GM23338 (cell line): ENCODE measurements around the gene KCTD4. TPM values are rescaled to one million over a fixed set of nuclear protein-coding genes. Genes with fewer than 3 reads are reported as not detected.
A peak's percentile ranks its signal among the peaks of the same experiment; 100 is the strongest.

Source experiments
- ATAC-seq: fragments of 200-7000 bp; cut with Tn5 transposase; 3 replicates; pipeline ENCODE4 v1.9.1; 2020
- DNase-seq: peaks from one replicate; pipeline ENCODE4 v3.0.0-alpha.2; 2015; ENCODE audit warnings: low spot score
- H2AFZ ChIP-seq: fragments of 200-600 bp; sonication (generic); 2 replicates; pipeline ENCODE4 v1.8.0; 2016; ENCODE audit warnings: antibody characterized with exemption, mild to moderate bottlenecking, moderate library complexity
- H3F3A ChIP-seq: fragments of 200-600 bp; sonication (generic); replicated peaks from 2 replicates; pipeline ENCODE4 v1.8.0; 2017; ENCODE audit warnings: antibody characterized with exemption, mixed run types, low read depth
- H3K27ac ChIP-seq: fragments of 200-600 bp; sonication (generic); 2 replicates; pipeline ENCODE4 v1.6.1; 2016; ENCODE audit warnings: low read depth
- H3K27me3 ChIP-seq: fragments of 200-600 bp; sonication (generic); 2 replicates; pipeline ENCODE4 v1.8.0; 2016; ENCODE audit warnings: mild to moderate bottlenecking, mixed run types, moderate library complexity; ENCODE audit not compliant: insufficient read depth
- H3K36me3 ChIP-seq: fragments of 200-600 bp; sonication (generic); 2 replicates; pipeline ENCODE4 v1.8.0; 2016; ENCODE audit warnings: mild to moderate bottlenecking; ENCODE audit not compliant: insufficient read depth
- H3K4me1 ChIP-seq: fragments of 200-600 bp; sonication (generic); 2 replicates; pipeline ENCODE4 v1.8.0; 2016; ENCODE audit warnings: mild to moderate bottlenecking, moderate library complexity; ENCODE audit not compliant: insufficient read depth
- H3K4me2 ChIP-seq: fragments of 200-600 bp; sonication (generic); 2 replicates; pipeline ENCODE4 v1.7.1; 2017; ENCODE audit warnings: mixed run types
- H3K4me3 ChIP-seq: fragments of 200-600 bp; sonication (generic); 2 replicates; pipeline ENCODE4 v1.6.1; 2016; ENCODE audit warnings: mixed run types
- H3K79me2 ChIP-seq: fragments of 200-600 bp; sonication (generic); replicated peaks from 2 replicates; pipeline ENCODE4 v1.8.0; 2017; ENCODE audit warnings: mild to moderate bottlenecking; ENCODE audit not compliant: insufficient read depth
- H3K9me2 ChIP-seq: fragments of 200-600 bp; sonication (generic); 2 replicates; pipeline ENCODE4 v1.8.0; 2017; ENCODE audit not compliant: insufficient read depth
- H4K20me1 ChIP-seq: fragments of 200-600 bp; sonication (generic); replicated peaks from 2 replicates; pipeline ENCODE4 v1.8.0; 2017; ENCODE audit warnings: mild to moderate bottlenecking; ENCODE audit not compliant: insufficient read depth
- H3K27ac Mint-ChIP-seq: 2 replicates; pipeline ENCODE4 v1.8.0; 2020; ENCODE audit warnings: inconsistent platforms, mild to moderate bottlenecking, moderate library complexity, mixed read lengths
- H3K27me3 Mint-ChIP-seq: 3 replicates; pipeline ENCODE4 v1.8.0; 2022; ENCODE audit warnings: low read depth, mild to moderate bottlenecking, moderate library complexity, mixed read lengths, inconsistent platforms; ENCODE audit not compliant: insufficient read depth, poor library complexity
- H3K36me3 Mint-ChIP-seq: 3 replicates; pipeline ENCODE4 v1.8.0; 2021; ENCODE audit warnings: low read depth, mild to moderate bottlenecking, inconsistent platforms, moderate library complexity, mixed read lengths
- H3K4me1 Mint-ChIP-seq: 3 replicates; pipeline ENCODE4 v1.8.0; 2020; ENCODE audit warnings: mild to moderate bottlenecking, inconsistent platforms, mixed read lengths
- H3K4me3 Mint-ChIP-seq: 3 replicates; pipeline ENCODE4 v1.8.0; 2021; ENCODE audit warnings: moderate library complexity, mild to moderate bottlenecking, inconsistent platforms, mixed read lengths
- H3K9me3 Mint-ChIP-seq: 3 replicates; pipeline ENCODE4 v1.8.0; 2020; ENCODE audit warnings: moderate library complexity, mild to moderate bottlenecking, inconsistent platforms, mixed read lengths
- CREB1 ChIP-seq: fragments of 250-450 bp; sonication (Bioruptor Pico); IDR thresholded peaks from 2 replicates; pipeline ENCODE4 v1.5.0; 2020; ENCODE audit warnings: low read depth, mild to moderate bottlenecking, moderate library complexity
- CTCF ChIP-seq, 2 experiments: fragments of 200-600 bp in 1 of 2; sonication (generic) in 1 of 2; conservative IDR thresholded peaks; 2 replicates each; pipeline versions ENCODE4 v1.5.1 to v1.6.1; 2016 to 2017; ENCODE audit warnings: antibody characterized with exemption in 2 of 2, low read depth in 2 of 2, mild to moderate bottlenecking in 2 of 2, moderate library complexity in 1 of 2
- EZH2phosphoT487 ChIP-seq: fragments of 200-600 bp; sonication (generic); IDR thresholded peaks from one replicate; pipeline ENCODE4 v1.8.1; 2018; ENCODE audit warnings: antibody characterized with exemption; ENCODE audit not compliant: unreplicated experiment
- JUNB ChIP-seq: IDR thresholded peaks from one replicate; pipeline ENCODE4 v1.6.1; 2016; ENCODE audit warnings: antibody characterized with exemption; ENCODE audit not compliant: unreplicated experiment
- NANOG ChIP-seq: IDR thresholded peaks from 2 replicates; pipeline ENCODE4 v1.6.1; 2016; ENCODE audit warnings: antibody characterized with exemption, borderline replicate concordance
- POLR2AphosphoS5 ChIP-seq: IDR thresholded peaks from 2 replicates; pipeline ENCODE4 v1.6.1; 2016; ENCODE audit warnings: antibody characterized with exemption, low read depth
- STAT1 ChIP-seq: IDR thresholded peaks from one replicate; pipeline ENCODE4 v1.6.1; 2016; ENCODE audit warnings: antibody characterized with exemption; ENCODE audit not compliant: unreplicated experiment
- ZNF114 ChIP-seq: fragments of 250-450 bp; sonication (Bioruptor Pico); IDR thresholded peaks from 2 replicates; pipeline ENCODE4 v1.5.0; 2020; ENCODE audit warnings: mild to moderate bottlenecking, moderate library complexity
- ZNF462 ChIP-seq: fragments of 250-450 bp; sonication (Bioruptor Pico); IDR thresholded peaks from 2 replicates; pipeline ENCODE4 v1.5.0; 2020; ENCODE audit warnings: mild to moderate bottlenecking, moderate library complexity
- polyA plus RNA-seq: library from polyadenylated mRNA; unstranded; fragments of >200 nt; fragmentation: Nextera tagmentation; extraction: Ambion mirVana; gene quantifications from 2 replicates; pipeline ENCODE4 v1.2.1, GENCODE V29; 2016
- total RNA-seq: library from RNA; depleted of rRNA; stranded (reverse); fragments of >200 nt; shearing (Covaris generic); gene quantifications from 2 replicates; pipeline ENCODE4 v1.2.3, GENCODE V29; 2014
- TF ChIP-seq, protein P1 (sequence below): IDR thresholded peaks from one replicate; pipeline ENCODE4 v1.6.1; 2018; ENCODE audit warnings: antibody characterized with exemption; ENCODE audit not compliant: unreplicated experiment

KCTD4 gene
- total and polyA plus RNA-seq, 2 experiments from 2014 or later: 0.24 TPM; not detected in 1

DNA sequence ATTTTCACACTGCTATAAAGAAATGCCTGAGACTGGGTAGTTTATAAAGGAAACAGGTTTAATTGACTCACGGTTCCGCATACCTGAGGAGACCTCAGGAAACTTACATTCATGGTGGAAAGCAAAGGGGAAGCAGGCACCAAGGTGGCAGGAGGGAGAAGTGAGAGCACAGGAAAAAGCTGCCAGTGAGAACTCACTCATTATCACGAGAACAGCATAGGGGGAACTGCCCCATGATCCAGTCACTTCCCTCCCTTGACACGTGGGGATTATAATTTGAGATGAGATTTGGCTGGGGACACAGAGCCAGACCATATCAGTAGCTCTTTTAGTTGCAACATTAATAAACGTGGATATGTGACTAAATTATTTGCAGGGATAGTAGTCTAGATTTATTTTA, 4.3 kb upstream of the KCTD4 start:
- H3K27me3 ChIP-seq: no peaks in the 10 kb centered on the region
- Mint-ChIP-seq H3K27ac (0 out of 2 replicates have a peak overlapping the region, but pooled peaks have one; percentile 43), H3K36me3 (peaks cover 15% of the 10 kb centered on the region), H3K4me1 (peaks cover 22% of the 10 kb centered on the region), H3K27me3 (no peaks in the 10 kb centered on the region), H3K9me3 (no peaks in the 10 kb centered on the region), H3K4me3 (no peak overlapping the region)
- 0 out of 2 replicates have a peak, but pooled peaks cover 3% of the 10 kb centered on the region for H4K20me1 ChIP-seq
- H3K9me2 ChIP-seq: no peaks in the 10 kb centered on the region
- no peak overlapping the region for H3K4me3 ChIP-seq
- no peaks in the 10 kb centered on the region for H3F3A ChIP-seq
- H3K4me2 ChIP-seq: no peak overlapping the region
- no peak for TF ChIP-seq EZH2phosphoT487
- H3K27ac ChIP-seq: no peak overlapping the region; the same call in 1 of the 2 replicates
- H3K4me1 ChIP-seq: peaks cover 12% of the 10 kb centered on the region; the same call in 1 of the 2 replicates
- ATAC-seq (no peak), DNase-seq (no peak)
- no peak overlapping the region for H2AFZ ChIP-seq
- H3K36me3 ChIP-seq: no peaks in the 10 kb centered on the region
- H3K79me2 ChIP-seq: no peaks in the 10 kb centered on the region

DNA sequence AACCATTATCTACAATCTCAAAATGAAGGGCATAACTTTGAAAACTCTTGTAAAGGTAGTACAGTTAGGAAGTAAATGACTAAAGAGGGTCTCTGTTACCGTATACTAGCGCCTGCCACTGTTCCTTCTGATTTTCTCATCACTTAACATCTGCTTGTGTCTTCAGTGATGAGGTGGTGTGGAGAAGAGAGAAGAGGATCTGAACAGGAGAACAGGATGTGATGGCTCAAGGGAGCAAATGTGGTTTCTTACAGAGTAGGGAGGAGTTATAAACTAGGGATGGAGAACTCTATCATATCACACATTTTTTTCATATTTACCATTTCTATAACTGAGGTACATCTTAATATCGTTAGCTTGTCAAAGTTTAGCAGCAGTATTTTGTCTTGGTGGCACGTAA, 1.1 kb downstream of the KCTD4 start:
- Histone ChIP-seq H3K9me2 (no peaks in the 10 kb centered on the region), H3K4me2 (no peak overlapping the region), H2AFZ (no peak overlapping the region), H3K27me3 (no peaks in the 10 kb centered on the region), H4K20me1 (no peaks in the 10 kb centered on the region), H3K4me3 (no peak overlapping the region), H3K27ac (no peak overlapping the region), H3K4me1 (peaks cover 13% of the 10 kb centered on the region; the same call in 1 of the 2 replicates), H3F3A (no peaks in the 10 kb centered on the region), H3K36me3 (no peaks in the 10 kb centered on the region), H3K79me2 (peaks cover 6% of the 10 kb centered on the region; the same call in 1 of the 2 replicates)
- peaks cover 9% of the 10 kb centered on the region; the same call in 2 of the 3 replicates for H3K36me3 Mint-ChIP-seq
- no peak for ATAC-seq
- no peak overlapping the region for H3K4me3 Mint-ChIP-seq
- no peak for TF ChIP-seq NANOG
- TF ChIP-seq ZNF114: no peak
- TF ChIP-seq CREB1 (CRISPR knock-in tag): no peak
- no peak for TF ChIP-seq ZNF462 (CRISPR knock-in tag)
- no peak for TF ChIP-seq CTCF (conservative IDR thresholded peaks at IDR 0.05; ENCODE audit: low read depth in 2 of 2)
- TF ChIP-seq POLR2AphosphoS5: no peak
- TF ChIP-seq JUNB: no peak
- TF ChIP-seq STAT1: no peak
- TF ChIP-seq, protein P1, sequence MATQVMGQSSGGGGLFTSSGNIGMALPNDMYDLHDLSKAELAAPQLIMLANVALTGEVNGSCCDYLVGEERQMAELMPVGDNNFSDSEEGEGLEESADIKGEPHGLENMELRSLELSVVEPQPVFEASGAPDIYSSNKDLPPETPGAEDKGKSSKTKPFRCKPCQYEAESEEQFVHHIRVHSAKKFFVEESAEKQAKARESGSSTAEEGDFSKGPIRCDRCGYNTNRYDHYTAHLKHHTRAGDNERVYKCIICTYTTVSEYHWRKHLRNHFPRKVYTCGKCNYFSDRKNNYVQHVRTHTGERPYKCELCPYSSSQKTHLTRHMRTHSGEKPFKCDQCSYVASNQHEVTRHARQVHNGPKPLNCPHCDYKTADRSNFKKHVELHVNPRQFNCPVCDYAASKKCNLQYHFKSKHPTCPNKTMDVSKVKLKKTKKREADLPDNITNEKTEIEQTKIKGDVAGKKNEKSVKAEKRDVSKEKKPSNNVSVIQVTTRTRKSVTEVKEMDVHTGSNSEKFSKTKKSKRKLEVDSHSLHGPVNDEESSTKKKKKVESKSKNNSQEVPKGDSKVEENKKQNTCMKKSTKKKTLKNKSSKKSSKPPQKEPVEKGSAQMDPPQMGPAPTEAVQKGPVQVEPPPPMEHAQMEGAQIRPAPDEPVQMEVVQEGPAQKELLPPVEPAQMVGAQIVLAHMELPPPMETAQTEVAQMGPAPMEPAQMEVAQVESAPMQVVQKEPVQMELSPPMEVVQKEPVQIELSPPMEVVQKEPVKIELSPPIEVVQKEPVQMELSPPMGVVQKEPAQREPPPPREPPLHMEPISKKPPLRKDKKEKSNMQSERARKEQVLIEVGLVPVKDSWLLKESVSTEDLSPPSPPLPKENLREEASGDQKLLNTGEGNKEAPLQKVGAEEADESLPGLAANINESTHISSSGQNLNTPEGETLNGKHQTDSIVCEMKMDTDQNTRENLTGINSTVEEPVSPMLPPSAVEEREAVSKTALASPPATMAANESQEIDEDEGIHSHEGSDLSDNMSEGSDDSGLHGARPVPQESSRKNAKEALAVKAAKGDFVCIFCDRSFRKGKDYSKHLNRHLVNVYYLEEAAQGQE: no peak
- H3K27me3 Mint-ChIP-seq: no peaks in the 10 kb centered on the region
- H3K4me1 Mint-ChIP-seq: peaks cover 26% of the 10 kb centered on the region
- no peak for DNase-seq
- no peak overlapping the region for H3K27ac Mint-ChIP-seq
- no peaks in the 10 kb centered on the region for H3K9me3 Mint-ChIP-seq
